ENCODE measurements around the gene CEP85L.

GRCh38 chr6:118598324-118598723 lies 53.1 kb downstream of the CEP85L start:
- no peak for TF ChIP-seq HDGF (IDR thresholded peaks at IDR 0.05)
- no peak for TF ChIP-seq TARDBP (IDR thresholded peaks at IDR 0.05; ENCODE audit: borderline replicate concordance)
- TF ChIP-seq CTCF (IDR thresholded peaks at IDR 0.05 in 2 of 3, conservative IDR thresholded peaks at IDR 0.05 in 1 of 3; ENCODE audit: control insufficient read depth in 2 of 3, extremely low read depth in 1 of 3, insufficient read depth in 1 of 3, low read depth in 3 of 3, low read length in 3 of 3) = no peak
- TF ChIP-seq NRF1 (conservative IDR thresholded peaks at IDR 0.05; ENCODE audit: low read depth, low read length) = no peak
- TF ChIP-seq EP300 (IDR thresholded peaks at IDR 0.05; ENCODE audit: borderline replicate concordance in 1 of 2, control insufficient read depth in 1 of 2, low read depth in 2 of 2, low read length in 2 of 2) = no peak
- no peak for TF ChIP-seq NFIC (IDR thresholded peaks at IDR 0.05; ENCODE audit: low read depth, low read length)
- no peak for TF ChIP-seq RAD21 (IDR thresholded peaks at IDR 0.05; ENCODE audit: insufficient read depth, low read depth, low read length)
- no peak for TF ChIP-seq EZH2 (IDR thresholded peaks at IDR 0.05; ENCODE audit: borderline replicate concordance, control insufficient read depth, low read depth, low read length)
- TF ChIP-seq KDM1A (IDR thresholded peaks at IDR 0.05; ENCODE audit: borderline replicate concordance) = no peak
- TF ChIP-seq CEBPZ (IDR thresholded peaks at IDR 0.05; ENCODE audit: low read depth, low read length) = no peak
- no peak for TF ChIP-seq ZNF24 (IDR thresholded peaks at IDR 0.05)
- TF ChIP-seq GATAD2B (conservative IDR thresholded peaks at IDR 0.05; ENCODE audit: low read depth) = no peak

All from GM12878 (cell line).